ACHN (cell line): Measurements from ENCODE around the gene ZNF786.
"Not testable (repeated sequence)": the region's sequence is repeated elsewhere in the genome, so short reads cannot be mapped to it uniquely, and the experiment has no call there.

Experiments
- DNase-seq: peaks from one replicate; pipeline ENCODE4 v3.0.0-alpha.2; 2015
- in situ Hi-C: cut with HindIII; loops from 2 replicates; pipeline ENCODE4 v1.10.0; 2017; ENCODE audit warnings: low sequenced_read_pairs, low pct_ligation_motif_present, low pct_unique_long_range_greater_than_20kb

Gene ZNF786

DNA sequence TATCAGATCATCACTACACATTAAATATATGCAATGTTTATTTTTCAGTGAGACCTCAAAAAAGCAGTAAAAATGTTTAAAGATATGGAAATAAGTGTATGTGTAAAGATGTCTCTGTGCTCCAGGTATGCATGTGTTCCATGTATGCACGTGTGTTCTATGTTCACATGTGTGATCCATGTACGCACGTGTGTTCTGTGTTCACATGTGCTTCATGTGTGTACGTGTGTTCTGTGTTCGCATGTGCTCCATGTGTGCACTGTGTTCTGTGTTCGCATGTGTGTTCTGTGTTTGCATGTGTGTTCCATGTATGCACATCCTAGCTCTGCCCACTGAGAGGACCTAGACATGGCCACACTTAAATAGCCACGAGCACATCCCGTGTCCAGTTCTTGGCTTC is 46.6 kb downstream of the ZNF786 start:
- no peak for DNase-seq
- in situ Hi-C loops, result no loop called here

DNA sequence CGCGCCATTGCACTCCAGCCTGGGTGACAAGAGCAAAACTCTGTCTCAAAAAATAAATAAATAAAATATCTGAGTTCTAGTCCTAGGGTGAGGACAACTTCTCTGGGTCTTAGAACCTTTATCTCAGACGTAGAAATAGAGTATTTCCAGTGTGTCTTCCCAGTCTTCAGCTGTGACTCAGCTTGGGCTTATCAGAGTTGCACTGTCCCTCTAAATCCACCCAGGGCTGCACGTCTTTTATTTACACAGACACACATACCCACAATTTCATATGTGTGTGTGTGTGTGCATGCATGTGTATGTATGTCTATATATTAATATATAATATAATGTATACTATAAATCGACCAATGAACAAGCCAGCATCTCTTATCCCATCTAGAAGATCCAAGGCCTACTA is 49.2 kb downstream of the ZNF786 start:
- in situ Hi-C loops, result no loop called here
- DNase-seq, result no peak

DNA sequence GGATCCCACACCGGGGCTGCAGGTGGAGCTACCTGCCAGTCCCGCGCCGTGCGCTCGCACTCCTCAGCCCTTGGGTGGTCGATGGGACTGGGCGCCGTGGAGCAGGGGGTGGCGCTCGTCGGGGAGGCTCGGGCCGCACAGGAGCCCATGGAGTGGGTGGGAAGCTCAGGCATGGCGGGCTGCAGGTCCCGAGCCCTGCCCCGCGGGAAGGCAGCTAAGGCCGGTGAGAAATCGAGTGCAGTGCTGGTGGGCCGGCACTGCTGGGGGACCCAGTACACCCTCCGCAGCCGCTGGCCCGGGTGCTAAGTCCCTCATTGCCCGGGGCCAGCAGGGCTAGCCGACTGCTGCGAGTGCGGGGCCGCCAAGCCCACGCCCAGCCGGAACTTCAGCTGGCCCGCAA is 51.9 kb downstream of the ZNF786 start:
- DNase-seq, in situ Hi-C loops: not testable (repeated sequence)

DNA sequence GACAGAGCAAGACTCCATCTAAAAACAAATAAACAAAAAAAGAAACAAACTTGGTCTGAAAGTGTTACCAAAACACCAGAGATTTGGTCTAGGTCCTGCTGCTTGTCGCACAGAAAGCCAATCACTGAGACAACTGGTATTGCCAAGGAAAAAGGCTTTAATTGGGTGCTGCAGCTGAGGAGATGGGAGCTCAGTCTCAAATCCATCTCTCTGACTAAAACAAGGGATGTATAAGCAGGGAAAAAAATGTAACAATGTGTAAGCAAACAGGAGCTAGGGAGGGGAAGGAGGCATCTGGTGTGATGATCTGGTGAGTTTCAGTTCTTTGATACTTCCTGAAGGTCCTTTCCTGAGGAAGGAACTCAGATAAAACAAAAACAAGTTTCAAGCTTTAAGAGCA is 53.8 kb downstream of the ZNF786 start:
- DNase-seq, result no peak
- in situ Hi-C loops, result no loop called here

DNA sequence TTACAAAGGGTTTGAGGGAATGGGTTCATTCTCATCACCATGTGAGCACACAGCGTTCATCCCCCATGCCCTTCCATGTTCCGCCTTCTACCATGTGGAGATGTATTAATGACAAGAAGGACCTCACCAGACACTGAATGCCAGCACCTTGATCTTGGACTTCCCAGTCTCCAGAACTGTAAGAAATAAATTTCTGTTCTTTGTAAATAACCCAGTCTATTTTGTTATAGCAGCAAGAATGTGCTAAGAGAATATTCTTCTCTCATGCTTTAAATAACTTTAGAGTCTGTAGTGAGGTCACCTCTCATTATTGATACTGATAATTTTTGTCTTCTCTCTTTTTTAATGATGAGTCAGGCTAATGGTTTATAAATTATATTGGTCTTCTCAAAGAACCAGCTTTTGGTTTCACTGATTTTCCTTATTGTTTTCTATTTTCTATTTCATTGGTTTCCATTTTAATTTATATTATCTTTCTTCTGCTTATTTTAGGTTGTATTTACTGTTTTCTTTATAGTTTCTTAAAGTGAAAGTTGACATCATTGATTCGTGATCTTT is 59.1 kb downstream of the ZNF786 start:
- DNase-seq, result no peak
- in situ Hi-C loops, result no loop called here

DNA sequence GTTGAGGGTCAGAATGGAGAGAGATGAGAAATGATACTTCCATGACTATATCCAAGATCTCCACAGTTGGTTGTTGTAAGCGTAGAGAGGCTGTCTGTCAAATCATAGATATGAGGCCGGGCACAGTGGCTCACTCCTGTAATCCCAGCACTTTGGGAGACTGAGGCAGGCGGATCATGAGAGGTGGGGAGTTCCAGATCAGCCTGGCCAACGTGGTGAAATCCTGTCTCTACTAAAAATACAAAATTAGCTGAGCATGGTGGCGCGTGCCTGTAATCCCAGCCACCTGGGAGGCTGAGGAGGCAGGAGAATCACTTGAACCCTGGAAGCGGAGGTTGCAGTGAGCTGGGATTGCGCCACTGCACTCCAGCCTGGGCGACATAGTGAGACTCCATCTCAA is 60.1 kb downstream of the ZNF786 start:
- DNase-seq, in situ Hi-C loops: not testable (repeated sequence)

DNA sequence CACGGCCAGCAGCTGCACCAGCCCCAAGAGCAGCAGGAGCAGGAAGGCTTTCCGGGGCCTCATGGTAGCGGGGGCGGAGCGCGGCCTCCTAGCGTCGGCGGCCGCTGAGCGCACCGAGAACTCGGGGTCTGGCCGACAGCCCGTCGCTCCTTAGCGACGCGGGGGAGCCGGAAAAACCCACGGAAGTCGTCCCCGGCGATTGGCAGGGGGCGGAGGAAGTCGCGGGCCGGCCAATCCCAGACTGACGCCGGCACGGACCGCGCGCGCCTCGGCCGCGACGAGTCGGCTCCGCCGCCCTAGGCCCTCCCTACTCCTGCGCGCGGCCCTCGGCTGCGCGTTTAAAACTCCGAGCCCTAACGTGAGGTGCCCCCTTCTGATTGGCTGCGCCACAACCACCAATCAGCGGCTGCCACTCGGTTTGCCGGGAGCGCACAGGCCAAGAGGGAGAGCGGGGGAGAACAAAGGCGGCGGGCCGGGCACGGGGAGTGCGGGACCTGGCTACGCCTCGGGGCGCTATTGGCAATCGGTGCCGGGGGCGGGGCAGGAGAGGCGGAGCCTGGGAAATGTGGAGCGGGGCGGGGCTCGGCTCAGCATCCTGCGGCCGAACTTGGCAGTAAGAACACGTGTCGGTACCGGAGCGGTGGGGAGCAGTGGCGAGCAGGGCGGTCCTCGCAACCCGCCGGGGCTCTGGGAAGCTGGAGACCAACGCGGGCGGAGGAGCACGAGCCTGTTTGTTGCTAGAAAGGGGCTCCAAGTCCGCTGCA is 62.0 kb downstream of the ZNF786 start, which contains the start of gene PDIA4:
PDIA4 (minus strand) TSS at position 160 of the 764 bp plus-strand sequence; CDS start at position 63, 97 bp downstream.
- DNase-seq, result peak; percentile 100
- in situ Hi-C loops, result no loop called here

DNA sequence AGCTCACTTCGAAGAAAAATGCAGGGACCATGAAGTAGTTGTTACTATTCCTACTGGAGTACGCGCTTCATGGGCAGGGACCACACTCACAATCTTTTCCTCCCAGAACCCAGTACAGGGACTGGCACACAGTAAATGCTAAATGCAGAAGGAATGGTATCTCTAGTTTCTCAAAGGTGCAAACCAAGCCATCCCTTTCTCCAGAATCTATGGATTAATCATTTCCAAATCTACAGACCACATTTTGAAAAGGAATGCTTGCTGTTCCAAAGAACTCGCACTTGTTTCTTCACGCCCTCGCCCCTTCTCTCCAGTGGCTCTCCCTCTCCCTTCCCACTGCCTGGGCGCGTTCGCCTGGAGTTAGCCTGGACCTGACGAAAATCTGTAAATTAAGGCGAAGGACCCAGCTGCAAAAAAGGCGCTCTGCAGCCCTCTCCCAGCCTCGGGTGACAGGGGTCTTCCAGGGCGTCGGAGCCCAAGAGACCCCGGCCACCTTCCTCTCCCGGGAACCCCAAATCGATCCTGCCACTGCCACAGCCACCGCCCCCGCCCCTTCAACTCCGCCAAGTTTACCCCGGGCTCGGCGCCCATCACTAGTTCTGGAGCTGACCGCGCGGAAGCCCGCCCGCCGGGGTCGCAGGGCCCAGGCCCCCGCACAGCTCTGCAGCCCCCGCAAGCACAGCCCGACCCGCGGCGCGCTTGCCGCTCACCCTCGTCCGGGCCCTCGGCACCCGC is 62.7 kb downstream of the ZNF786 start:
- peak; percentile 61 for DNase-seq
- in situ Hi-C loops, result no loop called here

DNA sequence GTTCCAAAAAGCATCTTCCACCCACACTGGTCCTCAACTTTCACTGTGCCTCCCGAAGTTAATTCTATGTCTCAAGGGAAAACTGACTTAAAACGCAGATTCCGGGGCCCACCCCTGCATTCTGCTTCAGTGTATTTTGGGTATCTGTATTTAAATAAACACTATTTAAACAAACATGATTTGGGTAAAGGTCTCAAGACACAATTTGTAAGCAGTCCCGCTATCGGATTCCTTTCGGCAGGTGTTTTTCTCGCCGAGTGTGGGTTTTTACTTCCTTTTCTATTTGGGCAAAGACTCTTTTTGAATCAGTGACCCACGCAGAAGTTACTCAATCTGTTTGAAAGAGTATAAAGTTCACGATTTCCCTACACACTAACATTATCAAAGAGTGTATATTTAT is 63.5 kb downstream of the ZNF786 start:
- in situ Hi-C loops, result no loop called here
- no peak for DNase-seq

DNA sequence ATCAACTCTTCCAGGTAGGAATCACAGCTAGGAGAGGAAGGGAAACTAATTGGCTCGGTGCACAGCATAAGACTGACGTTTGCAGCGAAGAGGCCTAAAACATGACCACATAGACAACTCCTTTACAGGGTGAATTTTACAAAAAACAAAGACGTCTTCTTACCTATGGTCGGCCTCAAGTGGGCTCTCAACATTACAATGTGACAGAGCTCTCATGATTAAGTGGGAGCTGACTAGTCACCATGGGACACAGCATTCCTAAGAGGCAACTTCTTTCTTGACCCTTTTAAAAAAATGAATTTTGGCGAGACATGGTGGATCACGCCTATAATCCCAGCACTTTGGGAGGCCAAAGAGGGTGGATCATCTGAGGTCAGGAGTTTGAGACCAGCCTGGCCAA is 66.9 kb downstream of the ZNF786 start:
- in situ Hi-C loops, result no loop called here
- no peak for DNase-seq

DNA sequence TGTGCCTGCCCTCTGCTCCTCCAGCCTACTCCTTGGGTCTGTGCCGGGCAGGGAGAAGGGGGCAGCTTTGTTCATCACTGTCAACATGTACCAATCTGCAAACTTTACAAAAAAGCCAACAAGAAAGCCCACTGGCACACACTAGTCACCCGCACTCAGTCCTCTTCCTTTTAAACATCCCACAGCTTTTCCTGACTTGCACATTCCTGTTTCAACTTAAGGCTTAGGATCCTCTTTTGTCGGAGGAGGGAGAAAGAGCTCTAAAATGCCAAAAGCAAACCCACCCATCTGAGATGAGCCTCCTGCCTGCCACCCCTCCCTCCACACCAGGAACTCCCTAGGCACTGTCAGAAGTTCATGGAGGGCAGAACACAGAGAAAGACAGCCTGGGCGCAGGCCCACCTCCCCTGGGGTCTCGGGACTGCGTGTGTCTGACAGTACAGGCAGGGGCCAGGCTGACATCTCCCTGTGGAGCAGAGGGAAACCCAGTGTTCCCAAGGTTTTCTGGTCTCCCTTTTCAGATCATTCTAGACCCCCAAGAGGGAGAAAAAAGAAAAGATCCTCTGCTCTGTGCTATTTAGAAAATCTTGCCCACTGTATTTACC is 67.7 kb downstream of the ZNF786 start:
- no peak for DNase-seq
- in situ Hi-C loops, result no loop called here

DNA sequence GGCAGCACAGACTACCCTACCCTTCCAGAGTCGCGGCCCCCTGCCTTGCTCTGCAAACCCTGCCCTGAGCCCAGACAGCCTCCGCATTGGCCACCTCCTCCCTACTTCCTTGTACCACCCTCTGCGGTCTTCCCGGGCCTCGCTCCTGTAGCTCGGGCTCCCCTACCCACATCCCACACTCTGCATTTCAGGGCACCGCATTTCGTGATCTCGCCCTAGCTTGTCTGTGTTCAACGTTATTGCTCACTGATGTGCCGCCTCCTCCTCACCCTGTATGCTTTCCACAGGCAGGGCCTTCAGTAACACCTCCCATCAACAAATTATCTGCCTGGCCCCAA is 68.8 kb downstream of the ZNF786 start:
- in situ Hi-C loops, result no loop called here
- no peak for DNase-seq

DNA sequence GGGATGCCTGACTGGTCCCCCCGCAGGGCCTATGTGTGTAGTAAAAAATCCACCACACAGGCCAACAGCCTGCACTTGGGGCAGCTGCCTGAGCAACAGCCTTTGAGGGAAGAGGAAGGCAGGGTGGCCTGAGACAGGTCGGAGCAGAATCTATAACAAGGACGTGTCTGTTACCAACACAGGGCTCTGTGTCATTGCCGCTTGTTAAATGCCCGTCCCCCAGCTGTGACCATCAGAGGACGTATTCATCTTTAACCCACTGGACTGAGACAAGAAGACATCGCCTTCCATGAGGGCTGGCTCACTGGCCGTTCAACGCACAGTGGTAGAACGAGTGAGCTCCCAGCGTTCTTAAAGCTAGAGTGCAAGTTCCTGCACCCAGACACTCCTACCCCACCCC is 70.0 kb downstream of the ZNF786 start:
- DNase-seq, result no peak
- in situ Hi-C loops, result no loop called here
